Kidney capillary endothelial cell (primary cell): Measurements from ENCODE around the gene ABCC5.
"Not testable (repeated sequence)": the region's sequence is repeated elsewhere in the genome, so short reads cannot be mapped to it uniquely, and the experiment has no call there.

Experiments used
- DNase-seq: peaks from one replicate; pipeline ENCODE4 v3.0.0-alpha.2; 2018; ENCODE audit warnings: low spot score

ABCC5 gene

GRCh38 chr3:183892610-183893214 lies 125.0 kb downstream of the ABCC5 start:
- DNase-seq: no peak

- DNase-seq: no peak
Observed at GRCh38 chr3:183885766-183886165, 131.9 kb downstream of the ABCC5 start.

- DNase-seq: peak; percentile 90
Observed at GRCh38 chr3:183884427-183885296, 133.0 kb downstream of the ABCC5 start, which contains the start of gene PARL. Gene PARL (minus strand): TSS chr3:183884880. CDS start chr3:183884846, 34 bp downstream.

GRCh38 chr3:183884097-183884426 lies 133.6 kb downstream of the ABCC5 start:
- no peak for DNase-seq

- DNase-seq: no peak
Observed at GRCh38 chr3:183883291-183884096, 134.2 kb downstream of the ABCC5 start.

- DNase-seq: no peak
Observed at GRCh38 chr3:183880121-183880520, 137.6 kb downstream of the ABCC5 start.

- no peak for DNase-seq
Observed at GRCh38 chr3:183879243-183879642, 138.4 kb downstream of the ABCC5 start.

- no peak for DNase-seq
Observed at GRCh38 chr3:183878071-183878470, 139.6 kb downstream of the ABCC5 start.

GRCh38 chr3:183877227-183877626 lies 140.5 kb downstream of the ABCC5 start:
- not testable (repeated sequence) for DNase-seq

- no peak for DNase-seq
Observed at GRCh38 chr3:183875411-183875810, 142.3 kb downstream of the ABCC5 start.

GRCh38 chr3:183873914-183874313 lies 143.8 kb downstream of the ABCC5 start:
- DNase-seq: no peak

GRCh38 chr3:183871541-183871940 lies 146.1 kb downstream of the ABCC5 start:
- DNase-seq: no peak

- DNase-seq: no peak
Observed at GRCh38 chr3:183870563-183870962, 147.1 kb downstream of the ABCC5 start.
